ENCODE measurements around the gene CEND1.

CEND1 gene

GRCh38 chr11:812390-812789, 22.5 kb upstream of the CEND1 start:
- no peak for DNase-seq (ENCODE audit: low read depth, low spot score)

- peak; percentile 37 for DNase-seq (ENCODE audit: low read depth, low spot score)
These were observed 21.8 kb upstream of the CEND1 start for GRCh38 chr11:811446-812245.

DNA sequence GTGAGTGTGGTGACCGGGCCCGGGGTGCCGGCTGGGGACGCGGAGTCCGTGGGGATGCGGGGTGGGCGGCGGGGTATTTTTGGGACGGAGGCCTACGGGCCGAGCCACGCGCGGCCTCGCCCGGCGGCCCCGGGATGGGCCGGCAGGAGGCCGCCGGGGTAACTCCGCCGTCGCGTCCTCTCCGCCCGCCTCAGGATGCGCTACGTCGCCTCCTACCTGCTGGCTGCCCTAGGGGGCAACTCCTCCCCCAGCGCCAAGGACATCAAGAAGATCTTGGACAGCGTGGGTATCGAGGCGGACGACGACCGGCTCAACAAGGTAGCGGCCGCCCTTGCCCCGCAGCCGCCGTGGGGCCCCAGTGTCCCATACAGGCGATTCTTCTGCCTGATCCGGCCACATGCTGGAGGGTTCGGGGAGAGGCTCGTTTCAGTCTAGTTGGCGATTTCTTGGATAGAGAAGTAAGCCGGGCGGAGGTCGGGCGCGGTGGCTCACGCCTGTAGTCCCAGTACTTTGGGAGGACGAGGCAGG, 20.2 kb upstream of the CEND1 start:
- no peak for DNase-seq (ENCODE audit: low read depth, low spot score)

GRCh38 chr11:809287-810039, 19.6 kb upstream of the CEND1 start, which contains the start of gene RPLP2:
RPLP2 (plus strand) TSS chr11:809967; CDS start chr11:810235, 268 bp downstream.
- peak; percentile 98 for DNase-seq (ENCODE audit: low read depth, low spot score)

GRCh38 chr11:808427-809286, 18.8 kb upstream of the CEND1 start:
- DNase-seq (ENCODE audit: low read depth, low spot score) = no peak

GRCh38 chr11:804599-804964, 14.7 kb upstream of the CEND1 start:
- no peak for DNase-seq (ENCODE audit: low read depth, low spot score)

- no peak for DNase-seq (ENCODE audit: low read depth, low spot score)
These were observed 14.1 kb upstream of the CEND1 start for GRCh38 chr11:803770-804598.

- no peak for DNase-seq (ENCODE audit: low read depth, low spot score)
These were observed 13.5 kb upstream of the CEND1 start for GRCh38 chr11:803467-803742.

GRCh38 chr11:802693-803466, 13.0 kb upstream of the CEND1 start:
- DNase-seq (ENCODE audit: low read depth, low spot score) = no peak

DNA sequence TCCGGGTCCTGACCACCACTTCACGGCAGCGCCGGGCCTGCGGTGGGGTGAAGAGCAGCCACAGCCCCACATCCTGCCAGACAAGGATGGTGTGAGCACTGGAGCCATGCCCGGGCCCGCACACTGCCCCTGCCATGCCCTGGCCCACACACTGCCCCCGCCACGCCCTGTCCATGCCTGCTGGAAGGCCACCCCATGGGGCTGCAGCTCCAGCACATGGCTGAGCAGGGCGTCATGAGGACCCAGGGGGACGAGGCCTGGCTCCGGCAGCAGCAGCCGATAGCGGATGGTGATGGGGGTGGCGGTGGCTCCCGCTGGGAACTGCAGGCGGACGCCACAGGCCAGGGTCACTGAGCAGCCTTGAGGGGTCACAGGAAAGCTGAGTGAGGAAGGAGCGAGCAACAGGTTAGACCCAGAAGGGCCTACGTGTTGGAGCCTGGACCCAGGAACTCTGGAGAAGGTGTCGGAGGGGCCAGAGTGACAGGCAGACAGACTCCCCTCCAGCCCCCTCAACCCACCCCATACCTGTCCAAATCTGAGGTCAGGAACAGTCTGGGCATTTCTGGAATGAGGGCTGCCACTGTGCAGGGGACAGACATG, 12.2 kb upstream of the CEND1 start:
- DNase-seq (ENCODE audit: low read depth, low spot score) = no peak

DNA sequence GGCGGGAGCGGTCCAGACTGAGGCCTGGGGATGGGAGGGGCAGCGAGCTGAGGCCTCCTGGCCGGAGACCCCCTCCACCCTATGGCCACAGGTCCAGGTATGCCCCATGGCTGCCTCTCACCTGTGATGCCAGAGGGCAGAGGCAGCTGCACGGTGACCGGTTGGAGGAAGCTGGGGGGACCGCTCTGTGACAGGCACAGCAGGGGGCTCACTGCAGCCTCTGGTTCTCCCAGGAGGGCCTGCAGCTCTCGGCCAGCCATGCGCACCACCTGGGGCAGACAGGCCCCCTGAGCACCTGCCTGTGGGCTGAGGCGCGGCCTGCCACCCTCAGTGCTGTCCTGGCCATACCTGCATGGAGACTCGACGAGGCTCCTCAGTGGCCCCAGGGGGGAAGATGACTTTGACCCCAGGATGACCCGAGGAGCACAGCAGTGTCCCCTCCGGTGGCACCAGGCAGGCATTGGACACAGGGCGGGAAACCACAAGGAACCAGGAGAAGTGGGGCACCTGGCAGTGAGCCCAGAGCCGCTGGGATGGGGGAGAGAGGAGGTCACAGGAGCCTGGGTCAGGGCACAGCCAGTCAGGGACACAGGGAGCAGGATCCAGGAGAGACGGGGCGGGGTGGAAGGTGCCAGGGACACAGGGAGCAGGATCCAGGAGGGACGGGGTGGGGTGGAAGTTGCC, 11.3 kb upstream of the CEND1 start:
- no peak for DNase-seq (ENCODE audit: low read depth, low spot score)

DNA sequence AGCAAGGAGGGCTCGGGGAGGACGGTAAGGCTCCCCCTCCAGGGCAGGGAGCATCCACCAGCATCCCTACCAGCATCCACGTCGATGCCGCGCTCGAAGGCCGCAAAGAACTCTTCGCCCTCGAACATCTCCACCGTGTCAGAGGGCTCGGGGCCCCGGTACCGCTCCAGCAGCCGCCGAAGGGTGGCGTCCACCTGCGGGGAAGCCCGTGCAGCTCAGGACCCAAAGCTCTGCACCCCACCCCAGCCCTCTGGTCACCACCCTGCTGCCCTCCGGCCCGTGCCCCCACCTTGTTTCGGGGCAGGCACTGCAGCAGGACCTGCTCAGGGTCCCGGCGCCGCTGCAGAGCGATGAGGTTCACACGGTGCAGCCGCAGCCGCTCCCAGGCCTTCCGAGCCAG, 10.6 kb upstream of the CEND1 start:
- no peak for DNase-seq (ENCODE audit: low read depth, low spot score)

GRCh38 chr11:799641-800316, 9.9 kb upstream of the CEND1 start:
- no peak for DNase-seq (ENCODE audit: low read depth, low spot score)

DNA sequence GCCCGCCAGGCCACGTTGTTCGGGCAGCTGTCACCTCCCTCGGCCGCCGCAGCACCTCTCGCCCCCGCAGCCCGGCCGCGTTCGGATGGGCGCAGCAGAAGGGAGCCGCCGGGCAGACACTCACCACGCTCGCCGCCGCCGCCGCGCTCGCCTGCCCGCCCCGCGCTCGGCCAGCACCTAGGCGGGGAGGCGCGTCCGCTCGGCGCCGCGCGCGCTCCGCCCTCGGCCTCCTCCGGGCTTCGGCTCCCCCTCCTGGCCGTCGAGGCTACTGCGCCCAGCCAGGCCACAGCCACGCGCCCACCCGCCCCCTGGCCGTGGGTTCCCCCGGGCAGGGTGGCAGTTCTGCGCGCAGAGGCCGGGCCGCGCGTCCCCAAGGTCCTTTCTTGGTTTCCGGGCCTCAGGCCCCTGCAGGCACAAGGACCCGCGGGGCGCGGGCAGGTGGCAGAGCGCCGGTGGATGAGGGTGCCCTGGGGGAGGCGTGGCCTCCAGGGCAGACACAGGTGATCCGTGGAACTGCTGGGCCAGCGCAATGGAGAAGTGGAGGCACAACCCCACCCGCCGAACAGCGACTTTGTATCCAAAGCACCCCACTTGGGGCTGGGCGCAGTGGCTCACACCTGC, 8.3 kb upstream of the CEND1 start, which contains the start of gene SLC25A22:
TSS of gene SLC25A22 (minus strand) at position 189 of the 621 bp plus-strand sequence. CDS start 3,275 bp downstream, outside the sequence.
- DNase-seq (ENCODE audit: low read depth, low spot score) = peak; percentile 77

- peak; percentile 76 for DNase-seq (ENCODE audit: low read depth, low spot score)
These were observed 7.6 kb upstream of the CEND1 start for GRCh38 chr11:797296-798092.

GRCh38 chr11:796565-797295, 6.8 kb upstream of the CEND1 start:
- no peak for DNase-seq (ENCODE audit: low read depth, low spot score)
